LNCAP (cell line): ENCODE measurements around the gene SMIM35.

Experiments used
- CTCF ChIP-seq: fragments of 450-650 bp; IDR thresholded peaks from 2 replicates; pipeline ENCODE4 v1.5.1; 2017; ENCODE audit warnings: mild to moderate bottlenecking

Gene SMIM35

GRCh38 chr11:118000067-118000849, 86.5 kb downstream of the SMIM35 start:
- no peak for TF ChIP-seq CTCF

DNA sequence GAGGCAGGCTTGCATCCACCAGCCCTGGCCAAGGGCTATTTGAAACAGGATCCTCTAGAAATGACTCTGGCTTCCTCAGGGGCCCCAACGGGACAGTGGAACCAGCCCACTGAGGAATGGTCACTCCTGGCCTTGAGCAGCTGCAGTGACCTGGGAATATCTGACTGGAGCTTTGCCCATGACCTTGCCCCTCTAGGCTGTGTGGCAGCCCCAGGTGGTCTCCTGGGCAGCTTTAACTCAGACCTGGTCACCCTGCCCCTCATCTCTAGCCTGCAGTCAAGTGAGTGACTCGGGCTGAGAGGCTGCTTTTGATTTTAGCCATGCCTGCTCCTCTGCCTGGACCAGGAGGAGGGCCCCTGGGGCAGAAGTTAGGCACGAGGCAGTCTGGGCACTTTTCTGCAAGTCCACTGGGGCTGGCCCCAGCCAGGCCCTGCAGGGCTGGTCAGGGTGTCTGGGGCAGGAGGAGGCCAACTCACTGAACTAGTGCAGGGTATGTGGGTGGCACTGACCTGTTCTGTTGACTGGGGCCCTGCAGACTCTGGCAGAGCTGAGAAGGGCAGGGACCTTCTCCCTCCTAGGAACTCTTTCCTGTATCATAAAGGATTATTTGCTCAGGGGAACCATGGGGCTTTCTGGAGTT, 87.3 kb downstream of the SMIM35 start:
- no peak for TF ChIP-seq CTCF

DNA sequence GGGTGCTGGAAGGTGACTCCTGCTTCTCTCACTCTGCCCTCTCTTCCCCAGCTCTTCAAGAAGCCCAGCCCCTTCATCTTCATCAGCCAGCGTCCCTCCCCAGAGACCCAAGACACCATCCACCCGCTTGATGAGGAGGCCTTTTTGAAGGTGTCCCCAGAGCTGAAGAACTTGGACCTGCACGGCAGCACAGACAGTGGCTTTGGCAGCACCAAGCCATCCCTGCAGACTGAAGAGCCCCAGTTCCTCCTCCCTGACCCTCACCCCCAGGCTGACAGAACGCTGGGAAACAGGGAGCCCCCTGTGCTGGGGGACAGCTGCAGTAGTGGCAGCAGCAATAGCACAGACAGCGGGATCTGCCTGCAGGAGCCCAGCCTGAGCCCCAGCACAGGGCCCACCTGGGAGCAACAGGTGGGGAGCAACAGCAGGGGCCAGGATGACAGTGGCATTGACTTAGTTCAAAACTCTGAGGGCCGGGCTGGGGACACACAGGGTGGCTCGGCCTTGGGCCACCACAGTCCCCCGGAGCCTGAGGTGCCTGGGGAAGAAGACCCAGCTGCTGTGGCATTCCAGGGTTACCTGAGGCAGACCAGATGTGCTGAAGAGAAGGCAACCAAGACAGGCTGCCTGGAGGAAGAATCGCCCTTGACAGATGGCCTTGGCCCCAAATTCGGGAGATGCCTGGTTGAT, 88.0 kb downstream of the SMIM35 start:
- no peak for TF ChIP-seq CTCF

DNA sequence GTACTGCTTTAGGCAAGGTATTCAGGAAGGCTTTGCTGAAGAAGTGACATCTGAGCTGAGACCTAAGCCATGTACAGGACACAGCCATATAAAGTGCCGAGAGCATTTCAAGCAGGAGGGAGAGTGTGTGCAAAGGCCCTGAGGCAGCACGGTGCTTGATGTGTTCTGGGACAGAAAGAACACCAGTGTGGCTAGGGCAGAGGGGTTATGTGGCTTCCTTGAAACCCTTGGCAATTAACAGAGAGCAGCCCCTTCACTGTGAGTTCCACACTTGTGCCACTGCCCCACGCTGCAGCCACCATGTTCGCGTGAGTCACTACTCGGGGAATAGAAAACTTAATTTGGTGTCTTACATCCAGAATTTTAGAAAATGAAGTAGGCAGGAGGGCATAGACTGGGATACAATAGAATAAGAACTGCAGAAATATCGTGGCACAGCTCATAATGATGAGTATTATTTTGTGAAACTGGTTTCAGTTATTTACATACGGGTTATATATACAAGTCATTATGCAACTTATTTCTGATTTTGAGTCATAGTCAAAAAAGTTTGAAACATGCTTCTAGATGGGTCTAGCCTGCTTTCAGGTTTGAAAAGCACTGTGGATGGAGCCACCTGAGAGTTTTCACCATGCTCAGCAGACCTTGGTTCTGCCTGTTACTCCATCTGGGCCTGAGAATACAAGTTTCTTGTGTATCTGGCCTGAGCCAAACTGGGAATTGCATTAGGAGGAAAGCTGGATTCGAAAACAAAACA, 88.8 kb downstream of the SMIM35 start:
- TF ChIP-seq CTCF: no peak

GRCh38 chr11:117997406-117997805, 89.4 kb downstream of the SMIM35 start:
- TF ChIP-seq CTCF: no peak

- no peak for TF ChIP-seq CTCF
Observed at GRCh38 chr11:117996058-117996457, 90.7 kb downstream of the SMIM35 start.

DNA sequence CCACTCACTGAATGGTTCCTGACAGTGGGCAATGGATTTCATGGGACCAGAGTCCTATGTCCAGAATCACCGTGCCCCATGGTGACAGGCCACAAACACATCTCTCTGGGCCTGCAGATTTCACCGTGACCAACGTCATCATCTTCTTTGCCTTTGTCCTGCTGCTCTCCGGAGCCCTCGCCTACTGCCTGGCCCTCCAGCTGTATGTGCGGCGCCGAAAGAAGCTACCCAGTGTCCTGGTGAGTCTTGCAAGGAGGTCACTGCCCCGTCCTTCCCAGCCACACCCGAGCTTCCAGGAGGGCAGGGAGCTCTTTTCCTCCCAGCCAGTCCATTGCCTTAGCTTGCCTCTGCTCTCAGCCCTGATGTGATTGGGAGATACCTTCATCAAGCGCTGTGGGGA, 91.3 kb downstream of the SMIM35 start:
- no peak for TF ChIP-seq CTCF
